ENCODE measurements around the gene OR2A12. TPM values are rescaled to one million over a fixed set of nuclear protein-coding genes. Genes with fewer than 3 reads are reported as not detected.
"Not testable (repeated sequence)": the region's sequence is repeated elsewhere in the genome, so short reads cannot be mapped to it uniquely, and the experiment has no call there.

OR2A12 gene, protein sequence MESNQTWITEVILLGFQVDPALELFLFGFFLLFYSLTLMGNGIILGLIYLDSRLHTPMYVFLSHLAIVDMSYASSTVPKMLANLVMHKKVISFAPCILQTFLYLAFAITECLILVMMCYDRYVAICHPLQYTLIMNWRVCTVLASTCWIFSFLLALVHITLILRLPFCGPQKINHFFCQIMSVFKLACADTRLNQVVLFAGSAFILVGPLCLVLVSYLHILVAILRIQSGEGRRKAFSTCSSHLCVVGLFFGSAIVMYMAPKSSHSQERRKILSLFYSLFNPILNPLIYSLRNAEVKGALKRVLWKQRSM
- total RNA-seq, result not detected

DNA sequence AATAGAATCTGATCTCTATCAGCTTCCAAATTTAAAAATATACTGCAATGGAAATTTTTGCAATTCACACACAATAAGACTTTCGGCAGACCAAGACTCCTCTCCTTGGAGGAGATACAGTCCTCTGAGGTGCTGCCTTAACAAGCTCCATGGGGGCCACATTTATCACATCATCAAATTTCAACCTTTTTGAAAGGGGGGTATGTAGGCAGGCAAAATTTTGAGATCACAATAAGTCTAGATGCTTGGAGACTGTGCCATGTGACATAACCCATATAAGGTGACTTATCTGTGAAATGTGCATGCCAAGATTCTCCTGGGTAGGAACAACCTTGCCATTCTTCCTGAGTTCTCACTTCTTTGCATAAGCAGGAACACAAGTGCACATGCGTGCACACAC, at the start of gene OR2A12:
OR2A12 (plus strand) TSS at position 301 of the 400 bp plus-strand sequence. CDS start 8,830 bp downstream, outside the sequence.
- no peaks in the 10 kb centered on the region for H3K9me3 Mint-ChIP-seq
- no peak within 1 kb of the TSS for H3K4me3 Mint-ChIP-seq
- H3K36me3 Mint-ChIP-seq (ENCODE audit: low read depth), result no peaks in the 10 kb centered on the region
- no peak for ATAC-seq (replicated peaks)
- H3K27ac Mint-ChIP-seq, result no peak within 1 kb of the TSS
- H3K4me1 Mint-ChIP-seq, result no peaks in the 10 kb centered on the region
- H3K27me3 Mint-ChIP-seq, result peaks cover 4% of the 10 kb centered on the region

DNA sequence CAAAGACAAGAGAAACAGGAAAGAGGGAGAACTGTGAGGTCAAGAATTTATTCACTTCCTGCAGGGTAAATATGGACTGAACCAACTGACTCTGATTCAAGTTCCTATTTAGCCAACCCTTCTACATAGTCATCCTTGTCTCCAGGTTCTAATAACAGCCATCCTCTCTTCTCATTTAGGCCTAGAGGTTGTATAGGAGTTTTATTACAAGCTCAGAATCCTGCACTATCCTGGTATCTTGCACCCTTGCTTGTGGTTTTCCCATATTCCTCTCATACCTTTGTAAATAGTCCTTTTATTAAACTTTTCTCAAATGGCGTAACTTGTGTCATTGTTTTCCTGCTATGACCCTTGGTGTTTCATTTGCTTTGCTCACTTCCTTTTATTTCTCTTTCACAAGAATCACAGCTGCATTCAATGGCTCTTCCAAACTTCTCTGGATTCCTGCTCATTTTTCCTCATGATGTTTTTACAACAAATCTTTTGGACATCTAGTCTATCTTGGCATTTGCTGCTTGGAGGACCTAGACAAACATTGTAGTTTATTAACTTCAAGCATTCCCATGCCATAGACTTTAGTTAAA, 49.7 kb upstream of the OR2A12 start:
- H3K27me3 Mint-ChIP-seq, result peaks cover 17% of the 10 kb centered on the region
- no peak overlapping the region for H3K27ac Mint-ChIP-seq
- H3K9me3 Mint-ChIP-seq, result no peaks in the 10 kb centered on the region
- no peaks in the 10 kb centered on the region for H3K36me3 Mint-ChIP-seq (ENCODE audit: low read depth)
- no peak for ATAC-seq (replicated peaks)
- H3K4me3 Mint-ChIP-seq, result no peak overlapping the region
- H3K4me1 Mint-ChIP-seq, result no peaks in the 10 kb centered on the region

DNA sequence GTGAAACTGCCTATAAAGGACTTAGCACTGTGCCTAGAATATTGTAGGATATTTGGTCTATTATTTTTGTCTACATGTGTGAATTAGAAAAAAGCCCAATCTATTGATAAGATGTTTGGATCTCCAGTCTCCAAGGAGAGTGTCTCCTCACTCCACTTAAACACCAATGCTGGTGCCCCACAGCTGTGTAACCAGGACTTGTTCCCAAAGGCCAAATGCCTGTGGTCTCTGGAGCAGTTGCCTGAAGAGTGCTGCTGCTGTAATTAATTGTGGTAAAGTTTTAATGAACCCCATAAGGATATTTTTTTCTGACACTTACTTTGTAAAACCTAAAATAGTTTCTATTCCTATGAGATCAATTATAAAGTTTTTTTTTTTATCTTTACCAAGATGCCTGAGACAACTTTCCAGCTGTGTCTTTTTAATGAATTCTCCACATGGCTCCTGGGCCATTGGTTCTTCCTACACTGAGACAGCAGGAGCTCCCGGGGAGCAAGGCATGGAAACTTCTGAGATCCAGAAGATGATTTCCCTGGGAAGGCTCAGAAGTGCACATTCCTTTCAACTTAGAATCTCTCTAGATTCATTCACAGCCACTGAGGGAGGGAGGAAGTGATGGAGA, 48.6 kb upstream of the OR2A12 start:
- no peak overlapping the region for H3K4me3 Mint-ChIP-seq
- no peaks in the 10 kb centered on the region for H3K4me1 Mint-ChIP-seq
- H3K27me3 Mint-ChIP-seq, result peaks cover 11% of the 10 kb centered on the region
- no peak for ATAC-seq (replicated peaks)
- no peaks in the 10 kb centered on the region for H3K36me3 Mint-ChIP-seq (ENCODE audit: low read depth)
- no peak overlapping the region for H3K27ac Mint-ChIP-seq
- H3K9me3 Mint-ChIP-seq, result no peaks in the 10 kb centered on the region

DNA sequence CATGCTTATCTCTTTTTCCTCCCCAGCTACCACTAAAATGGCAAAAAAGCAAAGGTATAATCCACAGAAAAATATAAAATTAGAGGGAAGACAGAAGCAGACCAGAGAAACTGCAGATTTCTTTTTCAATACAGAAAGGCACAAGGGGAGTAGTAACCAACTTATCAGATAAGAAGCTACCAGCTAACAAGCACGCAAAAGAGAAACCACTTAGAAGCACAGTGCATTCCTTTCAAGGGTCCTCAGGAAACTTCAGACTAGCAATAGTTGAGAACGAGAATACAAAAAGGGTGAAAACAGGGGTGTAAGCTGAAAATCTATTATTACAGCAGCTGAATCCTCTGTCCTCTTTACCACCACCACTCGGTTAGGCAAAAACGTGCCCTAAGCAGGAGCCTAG, 47.2 kb upstream of the OR2A12 start:
- Mint-ChIP-seq H3K4me1 (no peaks in the 10 kb centered on the region), H3K27me3 (peaks cover 8% of the 10 kb centered on the region), H3K4me3 (no peak overlapping the region), H3K36me3 (ENCODE audit: low read depth) (no peaks in the 10 kb centered on the region), H3K9me3 (no peaks in the 10 kb centered on the region), H3K27ac (no peak overlapping the region)
- ATAC-seq (replicated peaks), result no peak

DNA sequence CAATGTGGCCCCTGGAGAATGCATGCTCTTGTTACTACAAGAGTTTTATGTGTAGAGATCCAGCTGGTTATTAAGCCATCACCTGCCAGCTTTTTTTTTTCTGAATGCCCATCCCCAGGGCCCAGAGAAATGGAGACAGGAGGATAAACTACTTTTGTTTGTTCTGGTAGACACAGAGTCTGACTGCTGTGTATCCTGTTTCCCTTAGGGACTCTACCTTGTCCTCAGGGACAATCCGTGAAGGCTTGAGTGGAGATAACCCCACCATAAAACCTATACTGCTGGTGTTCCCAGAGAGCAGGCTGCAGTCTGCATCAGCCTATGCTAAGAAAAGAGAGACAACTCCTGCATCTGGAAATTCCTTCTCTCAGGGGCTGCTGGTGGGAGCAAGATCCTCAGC, 37.4 kb upstream of the OR2A12 start, which contains the start of gene OR2A5:
OR2A5 (plus strand) TSS at position 301 of the 400 bp plus-strand sequence. CDS start 1,454 bp downstream, outside the sequence.
- Mint-ChIP-seq H3K27me3 (peaks cover 17% of the 10 kb centered on the region), H3K36me3 (ENCODE audit: low read depth) (no peaks in the 10 kb centered on the region), H3K9me3 (no peaks in the 10 kb centered on the region), H3K4me1 (no peaks in the 10 kb centered on the region), H3K27ac (no peak within 1 kb of the TSS), H3K4me3 (no peak within 1 kb of the TSS)
- no peak for ATAC-seq (replicated peaks)

DNA sequence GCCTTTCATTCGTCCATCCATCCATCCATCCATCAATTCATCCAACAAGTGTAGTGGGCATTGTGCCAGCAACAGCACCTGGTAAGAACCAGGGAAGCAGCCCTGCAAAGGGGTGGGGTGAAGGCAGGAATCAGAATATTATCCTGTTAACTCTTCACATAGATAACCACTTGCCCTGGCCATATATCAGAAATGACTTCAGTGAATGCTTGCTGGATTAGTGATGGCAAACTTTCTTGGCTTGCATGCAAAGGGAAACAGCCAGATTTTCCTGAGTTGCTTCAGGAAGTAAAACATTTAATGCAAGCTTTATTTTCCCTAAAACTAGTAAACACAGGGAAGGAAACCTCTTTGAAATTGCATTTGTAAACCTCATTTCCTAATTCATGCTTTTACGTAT, 36.6 kb upstream of the OR2A12 start:
- Mint-ChIP-seq H3K27me3 (peaks cover 17% of the 10 kb centered on the region), H3K4me3 (no peak overlapping the region), H3K4me1 (no peaks in the 10 kb centered on the region), H3K36me3 (ENCODE audit: low read depth) (no peaks in the 10 kb centered on the region), H3K27ac (no peak overlapping the region), H3K9me3 (no peaks in the 10 kb centered on the region)
- no peak for ATAC-seq (replicated peaks)

DNA sequence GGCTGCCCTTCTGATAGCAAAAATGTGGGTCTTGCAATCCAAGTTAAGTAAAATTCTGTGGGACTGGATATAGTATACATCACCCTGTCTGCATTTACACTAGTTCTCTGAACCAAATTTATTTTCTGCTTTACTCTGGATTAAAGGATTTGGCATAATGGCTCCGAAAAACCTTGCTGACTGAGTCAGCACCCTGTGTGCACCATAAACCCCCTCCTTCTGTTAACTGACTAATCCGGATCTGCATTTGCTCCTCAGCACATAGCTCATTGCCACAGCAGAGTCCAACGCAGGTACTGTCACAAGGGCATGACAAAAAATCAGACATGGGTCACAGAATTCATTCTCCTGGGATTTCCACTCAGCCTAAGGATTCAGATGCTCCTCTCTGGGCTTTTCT, 36.0 kb upstream of the OR2A12 start:
- no peak for ATAC-seq (replicated peaks)

DNA sequence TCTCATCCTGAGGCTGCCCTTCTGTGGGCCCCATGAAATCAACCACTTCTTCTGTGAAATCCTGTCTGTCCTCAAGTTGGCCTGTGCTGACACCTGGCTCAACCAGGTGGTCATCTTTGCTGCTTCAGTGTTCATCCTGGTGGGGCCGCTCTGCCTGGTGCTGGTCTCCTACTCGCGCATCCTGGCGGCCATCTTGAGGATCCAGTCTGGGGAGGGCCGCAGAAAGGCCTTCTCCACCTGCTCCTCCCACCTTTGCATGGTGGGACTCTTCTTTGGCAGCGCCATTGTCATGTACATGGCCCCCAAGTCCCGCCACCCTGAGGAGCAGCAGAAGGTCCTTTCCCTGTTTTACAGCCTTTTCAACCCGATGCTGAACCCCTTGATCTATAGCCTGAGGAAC, 35.2 kb upstream of the OR2A12 start:
- not testable (repeated sequence) for H3K9me3 Mint-ChIP-seq; H3K36me3 Mint-ChIP-seq (ENCODE audit: low read depth); H3K4me1 Mint-ChIP-seq; ATAC-seq (replicated peaks); H3K27ac Mint-ChIP-seq; H3K4me3 Mint-ChIP-seq
- peaks cover 20% of the 10 kb centered on the region for H3K27me3 Mint-ChIP-seq

More for the DNA sequence above, 36.0 kb upstream of the OR2A12 start:
- peaks cover 20% of the 10 kb centered on the region for H3K27me3 Mint-ChIP-seq
- H3K36me3 Mint-ChIP-seq (ENCODE audit: low read depth), result no peaks in the 10 kb centered on the region
- no peak overlapping the region for H3K27ac Mint-ChIP-seq
- no peak overlapping the region for H3K4me3 Mint-ChIP-seq
- H3K4me1 Mint-ChIP-seq, result no peaks in the 10 kb centered on the region
- no peaks in the 10 kb centered on the region for H3K9me3 Mint-ChIP-seq

DNA sequence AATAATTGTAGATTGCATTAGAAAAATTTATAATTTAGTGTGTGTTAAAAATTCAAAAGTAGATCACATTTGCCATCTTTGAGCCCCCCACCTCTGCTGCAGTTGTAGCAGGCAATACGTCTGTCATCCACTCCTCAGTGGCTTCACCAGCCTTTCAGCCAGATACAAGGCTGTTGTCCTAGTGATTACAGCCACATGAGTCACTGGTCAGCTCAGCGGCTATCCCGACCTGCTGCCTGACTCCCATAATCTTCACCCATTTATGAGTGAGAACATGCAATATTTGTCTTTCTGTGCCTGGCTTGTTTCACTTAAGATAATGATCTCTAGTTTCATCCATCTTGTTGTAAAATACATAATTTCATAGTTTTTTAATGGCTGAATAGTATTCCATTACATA, 28.1 kb upstream of the OR2A12 start:
- Mint-ChIP-seq H3K9me3 (peaks cover 3% of the 10 kb centered on the region), H3K27ac (no peak overlapping the region), H3K27me3 (peaks cover 20% of the 10 kb centered on the region), H3K4me1 (no peaks in the 10 kb centered on the region), H3K36me3 (ENCODE audit: low read depth) (no peaks in the 10 kb centered on the region), H3K4me3 (no peak overlapping the region)
- no peak for ATAC-seq (replicated peaks)

DNA sequence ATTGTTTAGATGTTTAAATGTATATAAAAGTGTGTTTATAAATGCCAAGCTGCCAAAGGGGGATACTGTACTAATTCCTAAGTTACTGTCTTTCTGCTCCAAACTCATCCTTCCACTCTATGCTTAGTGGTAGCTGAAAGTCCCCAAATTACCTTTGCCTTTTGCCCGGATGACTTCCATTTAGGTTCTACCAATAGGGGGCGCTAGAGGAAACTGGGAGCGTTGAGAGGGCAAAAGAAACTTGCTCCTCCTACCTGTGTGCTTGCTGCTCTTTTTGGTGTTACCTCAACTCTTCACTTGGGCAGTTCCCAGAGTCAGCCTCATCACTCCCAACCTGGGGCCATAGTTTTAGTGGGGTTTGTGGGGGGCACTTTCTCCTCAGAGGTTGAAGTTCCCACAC, 22.4 kb upstream of the OR2A12 start:
- H3K36me3 Mint-ChIP-seq (ENCODE audit: low read depth), result no peaks in the 10 kb centered on the region
- no peak for ATAC-seq (replicated peaks)

DNA sequence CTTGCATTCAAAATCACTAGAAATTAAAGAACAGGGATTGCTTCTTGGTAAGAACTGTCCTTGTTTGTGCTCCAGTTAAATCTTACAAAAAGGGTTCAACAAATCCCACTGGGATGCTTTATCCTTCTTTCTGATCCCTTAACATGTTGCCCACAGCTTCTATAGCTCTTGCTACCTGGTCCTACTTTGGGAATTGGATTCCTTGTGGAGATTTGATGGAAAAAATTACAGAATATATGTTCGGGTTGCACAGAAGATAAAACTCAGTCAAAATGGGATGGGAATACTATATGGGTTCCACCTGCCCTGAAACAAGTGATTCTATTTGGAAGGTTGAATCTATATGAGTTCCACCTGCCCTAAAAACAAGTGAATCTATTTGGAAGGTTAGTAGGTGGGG, 16.6 kb upstream of the OR2A12 start, which contains the start of gene OR2A25:
OR2A25 (plus strand) TSS at position 301 of the 400 bp plus-strand sequence. CDS start 4,409 bp downstream, outside the sequence.
- Mint-ChIP-seq H3K36me3 (ENCODE audit: low read depth) (no peaks in the 10 kb centered on the region), H3K9me3 (no peaks in the 10 kb centered on the region), H3K4me1 (no peaks in the 10 kb centered on the region), H3K4me3 (no peak within 1 kb of the TSS), H3K27me3 (peaks cover 17% of the 10 kb centered on the region), H3K27ac (no peak within 1 kb of the TSS)
- ATAC-seq (replicated peaks), result no peak

More for the DNA sequence above, 22.4 kb upstream of the OR2A12 start:
- peaks cover 3% of the 10 kb centered on the region for H3K9me3 Mint-ChIP-seq
- H3K4me3 Mint-ChIP-seq, result no peak overlapping the region
- no peaks in the 10 kb centered on the region for H3K4me1 Mint-ChIP-seq
- H3K27ac Mint-ChIP-seq, result no peak overlapping the region
- H3K27me3 Mint-ChIP-seq, result peaks cover 26% of the 10 kb centered on the region

DNA sequence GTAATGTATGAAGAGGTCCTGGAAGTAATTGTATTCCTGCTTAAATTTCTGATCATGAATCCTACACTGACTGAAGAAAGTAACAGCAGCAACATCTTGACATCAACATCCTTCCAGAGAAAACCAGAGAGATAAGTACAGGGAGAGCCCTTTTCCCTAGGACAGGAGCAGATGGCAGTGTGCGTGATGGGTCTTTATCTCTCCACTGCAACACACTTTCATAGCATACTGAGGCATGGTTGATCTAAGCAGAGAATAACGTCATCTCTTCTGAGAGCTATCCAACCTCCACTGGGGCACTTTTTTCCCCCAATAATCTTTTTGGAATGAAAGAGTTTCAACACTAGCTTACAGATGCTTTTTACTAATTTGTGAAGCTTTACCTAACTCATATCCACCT, 16.1 kb upstream of the OR2A12 start:
- no peaks in the 10 kb centered on the region for H3K36me3 Mint-ChIP-seq (ENCODE audit: low read depth)
- no peak for ATAC-seq (replicated peaks)
- H3K27ac Mint-ChIP-seq, result no peak overlapping the region
- H3K27me3 Mint-ChIP-seq, result peaks cover 22% of the 10 kb centered on the region
- no peak overlapping the region for H3K4me3 Mint-ChIP-seq
- H3K4me1 Mint-ChIP-seq, result no peaks in the 10 kb centered on the region
- H3K9me3 Mint-ChIP-seq, result no peaks in the 10 kb centered on the region

DNA sequence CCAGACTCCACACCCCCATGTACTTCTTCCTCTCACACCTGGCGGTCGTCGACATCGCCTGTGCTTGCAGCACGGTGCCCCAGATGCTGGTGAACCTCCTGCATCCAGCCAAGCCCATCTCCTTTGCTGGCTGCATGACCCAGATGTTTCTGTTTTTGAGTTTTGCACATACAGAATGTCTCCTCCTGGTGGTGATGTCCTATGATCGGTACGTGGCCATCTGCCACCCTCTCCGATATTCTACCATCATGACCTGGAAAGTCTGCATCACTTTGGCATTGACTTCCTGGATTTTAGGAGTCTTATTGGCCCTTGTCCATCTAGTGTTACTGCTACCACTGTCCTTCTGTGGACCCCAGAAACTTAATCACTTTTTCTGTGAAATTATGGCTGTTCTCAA, 11.7 kb upstream of the OR2A12 start:
- Mint-ChIP-seq H3K27me3 (peaks cover 20% of the 10 kb centered on the region), H3K9me3 (no peaks in the 10 kb centered on the region), H3K27ac (no peak overlapping the region), H3K4me3 (no peak overlapping the region), H3K36me3 (ENCODE audit: low read depth) (no peaks in the 10 kb centered on the region), H3K4me1 (no peaks in the 10 kb centered on the region)
- no peak for ATAC-seq (replicated peaks)

DNA sequence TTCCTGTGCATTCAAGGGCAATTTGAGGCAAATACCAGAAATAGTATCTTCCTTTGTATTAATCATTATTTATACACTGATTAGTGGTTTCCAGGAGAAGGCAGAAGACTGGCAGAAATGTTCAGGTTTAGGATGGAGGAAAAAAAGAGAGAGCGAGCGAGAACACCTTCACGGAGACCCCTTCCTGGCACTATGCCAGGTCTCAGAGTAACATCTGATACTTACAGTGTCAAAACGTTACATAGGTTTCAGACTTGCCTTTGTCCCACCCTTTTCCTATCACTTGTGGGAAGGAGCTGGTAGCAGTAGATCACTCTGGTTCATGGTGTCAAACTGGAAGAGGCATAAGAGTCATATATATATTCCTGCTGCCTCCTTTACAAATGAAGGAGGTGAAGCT, 652 bp downstream of the OR2A12 start:
- H3K27ac Mint-ChIP-seq, result no peak overlapping the region

DNA sequence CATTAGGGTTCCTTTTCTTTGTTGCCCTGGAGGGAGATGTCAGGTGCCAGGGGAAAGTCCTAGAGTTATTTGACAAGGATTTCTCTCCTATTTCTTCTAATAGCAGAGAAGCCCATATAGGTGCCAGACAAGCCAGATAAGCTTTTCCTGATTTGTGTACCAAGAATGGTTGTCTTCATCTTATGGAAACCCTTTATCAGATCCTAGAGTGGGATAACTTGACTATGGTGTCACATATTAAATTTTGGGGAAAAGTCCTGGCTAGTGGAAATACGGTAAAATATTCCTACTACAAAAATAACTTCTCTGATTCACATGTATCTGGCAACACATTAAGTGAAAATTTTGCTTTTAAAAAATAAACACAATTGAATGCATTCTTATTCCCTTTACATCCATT, 1.2 kb downstream of the OR2A12 start:
- H3K36me3 Mint-ChIP-seq (ENCODE audit: low read depth), result no peaks in the 10 kb centered on the region
- no peak overlapping the region for H3K4me3 Mint-ChIP-seq
- no peak overlapping the region for H3K27ac Mint-ChIP-seq
- no peaks in the 10 kb centered on the region for H3K4me1 Mint-ChIP-seq
- no peaks in the 10 kb centered on the region for H3K9me3 Mint-ChIP-seq
- peaks cover 4% of the 10 kb centered on the region for H3K27me3 Mint-ChIP-seq
- ATAC-seq (replicated peaks), result no peak

More for the DNA sequence above, 652 bp downstream of the OR2A12 start:
- H3K27me3 Mint-ChIP-seq, result peaks cover 4% of the 10 kb centered on the region
- H3K4me3 Mint-ChIP-seq, result no peak overlapping the region
- no peaks in the 10 kb centered on the region for H3K36me3 Mint-ChIP-seq (ENCODE audit: low read depth)
- no peaks in the 10 kb centered on the region for H3K4me1 Mint-ChIP-seq
- H3K9me3 Mint-ChIP-seq, result no peaks in the 10 kb centered on the region
- no peak for ATAC-seq (replicated peaks)

All from activated T-helper 17 cell treated with anti-CD3 and anti-CD28 coated beads, Interleukin-2, amount 50 U/mL, for 72 hours (primary cell).